Keratinocyte (primary cell): ENCODE measurements around the gene OCIAD2.

Experiments used
- CTCF ChIP-seq, 3 experiments: IDR thresholded peaks in 1 of 3; conservative IDR thresholded peaks in 1 of 3; optimal IDR thresholded peaks in 1 of 3; 2 replicates in 2 of 3; 3 replicates in 1 of 3; pipeline versions ENCODE3 to v1.5.1; 2011; ENCODE audit warnings: low read length in 3 of 3, mild to moderate bottlenecking in 3 of 3, moderate library complexity in 2 of 3, control low read depth in 1 of 3, inconsistent platforms in 1 of 3; ENCODE audit not compliant: insufficient read depth in 2 of 3; ENCODE audit errors: extremely low read depth in 1 of 3
- EZH2 ChIP-seq: IDR thresholded peaks from one replicate; pipeline ENCODE4 v1.6.1; 2012; ENCODE audit warnings: inconsistent platforms, mild to moderate bottlenecking, low read length, moderate library complexity

- TF ChIP-seq CTCF (optimal IDR thresholded peaks at IDR 0.05 in 1 of 3, IDR thresholded peaks at IDR 0.05 in 1 of 3, conservative IDR thresholded peaks at IDR 0.05 in 1 of 3; ENCODE audit: extremely low read depth in 1 of 3, insufficient read depth in 2 of 3, low read length in 3 of 3) (no peak), EZH2 (no peak)
Measured at GRCh38 chr4:48862661-48863060, 43.9 kb downstream of the OCIAD2 start.
